Fibroblast of lung (primary cell): ENCODE results near the gene SH2D4B.

Source experiments
- EZH2 ChIP-seq: IDR thresholded peaks from 2 replicates; pipeline ENCODE4 v1.5.1; 2012; ENCODE audit warnings: low read length, control low read depth, mild to moderate bottlenecking; ENCODE audit errors: missing control alignments
- TF ChIP-seq, protein P1 (sequence below), 2 donors: IDR thresholded peaks in 1 of 2; conservative IDR thresholded peaks in 1 of 2; 1 replicate in 1 of 2; 2 replicates in 1 of 2; pipeline ENCODE4 v1.5.1; 2011 to 2012; ENCODE audit warnings: low read length in 2 of 2, control low read depth in 1 of 2, inconsistent platforms in 1 of 2, low read depth in 1 of 2, mild to moderate bottlenecking in 1 of 2

GRCh38 chr10:80517416-80518142 lies 20.1 kb upstream of the SH2D4B start:
- TF ChIP-seq, protein P1, sequence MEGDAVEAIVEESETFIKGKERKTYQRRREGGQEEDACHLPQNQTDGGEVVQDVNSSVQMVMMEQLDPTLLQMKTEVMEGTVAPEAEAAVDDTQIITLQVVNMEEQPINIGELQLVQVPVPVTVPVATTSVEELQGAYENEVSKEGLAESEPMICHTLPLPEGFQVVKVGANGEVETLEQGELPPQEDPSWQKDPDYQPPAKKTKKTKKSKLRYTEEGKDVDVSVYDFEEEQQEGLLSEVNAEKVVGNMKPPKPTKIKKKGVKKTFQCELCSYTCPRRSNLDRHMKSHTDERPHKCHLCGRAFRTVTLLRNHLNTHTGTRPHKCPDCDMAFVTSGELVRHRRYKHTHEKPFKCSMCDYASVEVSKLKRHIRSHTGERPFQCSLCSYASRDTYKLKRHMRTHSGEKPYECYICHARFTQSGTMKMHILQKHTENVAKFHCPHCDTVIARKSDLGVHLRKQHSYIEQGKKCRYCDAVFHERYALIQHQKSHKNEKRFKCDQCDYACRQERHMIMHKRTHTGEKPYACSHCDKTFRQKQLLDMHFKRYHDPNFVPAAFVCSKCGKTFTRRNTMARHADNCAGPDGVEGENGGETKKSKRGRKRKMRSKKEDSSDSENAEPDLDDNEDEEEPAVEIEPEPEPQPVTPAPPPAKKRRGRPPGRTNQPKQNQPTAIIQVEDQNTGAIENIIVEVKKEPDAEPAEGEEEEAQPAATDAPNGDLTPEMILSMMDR (conservative IDR thresholded peaks at IDR 0.05 in 1 of 2, IDR thresholded peaks at IDR 0.05 in 1 of 2; ENCODE audit: low read depth in 1 of 2, low read length in 2 of 2): no peak
- no peak for TF ChIP-seq EZH2
